ENCODE measurements around the gene DIAPH3. TPM values are rescaled to one million over a fixed set of nuclear protein-coding genes. Genes with fewer than 3 reads are reported as not detected.

Gene DIAPH3
- total RNA-seq, 2 donors from 2014 or later: 0.27 to 2.4 TPM

- no peak for DNase-seq (ENCODE audit: low spot score)
- Histone ChIP-seq H3K36me3 (no peaks in the 10 kb centered on the region), H3K27me3 (replicated peaks; ENCODE audit: insufficient read depth) (no peaks in the 10 kb centered on the region), H3K27ac (no peak overlapping the region), H3K4me1 (replicated peaks) (no peaks in the 10 kb centered on the region), H3K4me3 (no peak overlapping the region), H3K9me3 (no peaks in the 10 kb centered on the region)
- TF ChIP-seq POLR2A (IDR thresholded peaks at IDR 0.05) (no peak), CTCF (IDR thresholded peaks at IDR 0.05) (peak in 3 of 4 experiments; percentile 11 to 25 (median 17)), POLR2AphosphoS5 (IDR thresholded peaks at IDR 0.05) (no peak)
- intact Hi-C loops (cut with DNase I): no loop called here
Measured at GRCh38 chr13:59771272-59771671, 392.5 kb downstream of the DIAPH3 start.

GRCh38 chr13:59770451-59770850, 393.3 kb downstream of the DIAPH3 start:
- intact Hi-C loops (cut with DNase I): no loop called here
- TF ChIP-seq POLR2A (IDR thresholded peaks at IDR 0.05): no peak
- TF ChIP-seq POLR2AphosphoS5 (IDR thresholded peaks at IDR 0.05): no peak
- no peak for TF ChIP-seq CTCF (IDR thresholded peaks at IDR 0.05)
- H3K9me3 ChIP-seq: no peaks in the 10 kb centered on the region

GRCh38 chr13:59766236-59766635, 397.5 kb downstream of the DIAPH3 start:
- DNase-seq (ENCODE audit: low spot score): no peak
- no peaks in the 10 kb centered on the region for H3K9me3 ChIP-seq
- intact Hi-C loops (cut with DNase I): no loop called here
- H3K4me3 ChIP-seq: no peak overlapping the region
- H3K27ac ChIP-seq: no peak overlapping the region
- TF ChIP-seq CTCF (IDR thresholded peaks at IDR 0.05): no peak
- no peak for TF ChIP-seq POLR2AphosphoS5 (IDR thresholded peaks at IDR 0.05)
- no peak for TF ChIP-seq POLR2A (IDR thresholded peaks at IDR 0.05)
- no peaks in the 10 kb centered on the region for H3K4me1 ChIP-seq (replicated peaks)
- H3K36me3 ChIP-seq: no peaks in the 10 kb centered on the region
- 45% methylated on average over 1 of the region's 1 CpG for WGBS
- no peaks in the 10 kb centered on the region for H3K27me3 ChIP-seq (replicated peaks; ENCODE audit: insufficient read depth)

More at GRCh38 chr13:59770451-59770850, 393.3 kb downstream of the DIAPH3 start:
- Histone ChIP-seq H3K4me3 (no peak overlapping the region), H3K36me3 (no peaks in the 10 kb centered on the region), H3K27me3 (replicated peaks; ENCODE audit: insufficient read depth) (no peaks in the 10 kb centered on the region), H3K4me1 (replicated peaks) (no peaks in the 10 kb centered on the region), H3K27ac (no peak overlapping the region)
- DNase-seq (ENCODE audit: low spot score): no peak

- intact Hi-C loops (cut with DNase I): no loop called here
Measured at GRCh38 chr13:59755632-59756290, 408.0 kb downstream of the DIAPH3 start.

More at GRCh38 chr13:59755632-59756290, 408.0 kb downstream of the DIAPH3 start:
- Histone ChIP-seq H3K27me3 (replicated peaks; ENCODE audit: insufficient read depth) (no peaks in the 10 kb centered on the region), H3K27ac (no peak overlapping the region), H3K4me1 (replicated peaks) (no peaks in the 10 kb centered on the region), H3K4me3 (no peak overlapping the region), H3K36me3 (no peaks in the 10 kb centered on the region), H3K9me3 (no peaks in the 10 kb centered on the region)
- TF ChIP-seq POLR2AphosphoS5 (IDR thresholded peaks at IDR 0.05) (no peak), CTCF (IDR thresholded peaks at IDR 0.05) (no peak), POLR2A (IDR thresholded peaks at IDR 0.05) (no peak)
- DNase-seq (ENCODE audit: low spot score): no peak

Measured in prostate gland (tissue), 2 donors.